Epithelial cell of alveolus of lung (primary cell): Measurements from ENCODE around the gene ASCC2. TPM values are rescaled to one million over a fixed set of nuclear protein-coding genes. Genes with fewer than 3 reads are reported as not detected.

Source experiments
- total RNA-seq: library from RNA; depleted of rRNA; stranded (reverse); fragments of >200 nt; gene quantifications from 2 replicates; pipeline ENCODE4 v1.2.1, GENCODE V29; 2015

Gene ASCC2, protein sequence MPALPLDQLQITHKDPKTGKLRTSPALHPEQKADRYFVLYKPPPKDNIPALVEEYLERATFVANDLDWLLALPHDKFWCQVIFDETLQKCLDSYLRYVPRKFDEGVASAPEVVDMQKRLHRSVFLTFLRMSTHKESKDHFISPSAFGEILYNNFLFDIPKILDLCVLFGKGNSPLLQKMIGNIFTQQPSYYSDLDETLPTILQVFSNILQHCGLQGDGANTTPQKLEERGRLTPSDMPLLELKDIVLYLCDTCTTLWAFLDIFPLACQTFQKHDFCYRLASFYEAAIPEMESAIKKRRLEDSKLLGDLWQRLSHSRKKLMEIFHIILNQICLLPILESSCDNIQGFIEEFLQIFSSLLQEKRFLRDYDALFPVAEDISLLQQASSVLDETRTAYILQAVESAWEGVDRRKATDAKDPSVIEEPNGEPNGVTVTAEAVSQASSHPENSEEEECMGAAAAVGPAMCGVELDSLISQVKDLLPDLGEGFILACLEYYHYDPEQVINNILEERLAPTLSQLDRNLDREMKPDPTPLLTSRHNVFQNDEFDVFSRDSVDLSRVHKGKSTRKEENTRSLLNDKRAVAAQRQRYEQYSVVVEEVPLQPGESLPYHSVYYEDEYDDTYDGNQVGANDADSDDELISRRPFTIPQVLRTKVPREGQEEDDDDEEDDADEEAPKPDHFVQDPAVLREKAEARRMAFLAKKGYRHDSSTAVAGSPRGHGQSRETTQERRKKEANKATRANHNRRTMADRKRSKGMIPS
- total RNA-seq, result 22.1 and 23.8 TPM in 2 replicates

GRCh38 chr22:29837741-29838598 lies at the start of gene ASCC2:
TSS of gene ASCC2 (minus strand) at chr22:29838274. CDS start at chr22:29832325, 5,949 bp downstream.

DNA sequence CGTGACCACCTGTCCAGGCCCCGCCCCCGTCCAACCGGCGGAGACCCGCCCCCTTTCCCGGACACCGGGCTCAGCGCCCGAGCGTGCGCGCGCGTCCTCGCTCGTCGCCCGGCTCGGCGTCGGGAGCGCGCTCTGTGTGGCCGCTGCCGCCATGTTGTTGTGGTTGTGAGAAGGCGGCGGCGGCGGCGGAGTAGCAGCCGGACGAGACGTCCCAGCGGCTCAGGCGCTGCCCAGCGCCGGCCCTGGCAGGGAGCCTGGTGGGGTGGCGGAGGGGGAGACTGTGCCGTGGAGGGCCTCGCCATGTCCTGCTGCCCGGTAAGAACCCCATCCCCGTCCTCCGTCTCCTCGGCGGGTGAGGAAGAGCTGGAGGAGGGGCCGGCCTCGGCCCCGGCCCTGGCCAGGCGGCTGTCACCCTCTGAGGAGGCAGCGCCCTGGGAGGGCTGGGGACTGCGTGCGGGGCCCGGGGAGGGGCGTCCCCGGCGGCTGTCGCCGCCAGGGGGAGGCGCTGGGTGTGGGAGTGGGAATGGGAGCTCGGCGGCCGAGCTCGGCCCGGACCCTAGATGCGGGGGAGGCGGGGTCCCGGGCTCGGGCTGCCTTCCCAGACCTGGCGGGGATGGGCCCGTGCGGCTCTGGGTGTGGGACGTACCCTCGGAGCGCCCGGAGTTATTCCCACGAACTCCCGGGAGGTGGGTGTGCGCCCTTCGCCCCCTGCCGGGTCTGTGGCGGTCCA lies 45.1 kb upstream of the ASCC2 start, which contains the start of gene MTMR3:
Gene MTMR3, plus strand, starts transcription at position 130 of the 730 bp plus-strand sequence. CDS start 87,886 bp downstream, outside the sequence.

GRCh38 chr22:29767171-29768051 lies 70.7 kb downstream of the ASCC2 start, which contains the start of gene UQCR10:
TSS of gene UQCR10 (plus strand) at chr22:29767369. CDS start at chr22:29767399, 30 bp downstream.

GRCh38 chr22:29766632-29767170 lies 71.4 kb downstream of the ASCC2 start, which contains the start of gene ZMAT5:
TSS of gene ZMAT5 (minus strand) at chr22:29767007. CDS start at chr22:29748544, 18,463 bp downstream.

Other genes starting within 250 kb of the ASCC2 start
- 34.5 and 64.0 TPM in 2 replicates for gene NF2, start 234.6 kb downstream of the ASCC2 start, total RNA-seq
- gene CABP7, start 118.3 kb downstream of the ASCC2 start, total RNA-seq, result not detected in 2 replicates
- 35.3 and 41.8 TPM in 2 replicates for gene ZMAT5, start 71.3 kb downstream of the ASCC2 start, total RNA-seq
- 97.0 and 100 TPM in 2 replicates for gene UQCR10, start 70.9 kb downstream of the ASCC2 start, total RNA-seq
- 16.0 and 27.3 TPM in 2 replicates for gene MTMR3, start 44.9 kb upstream of the ASCC2 start, total RNA-seq
- not detected in 2 replicates for gene HORMAD2, start 242.2 kb upstream of the ASCC2 start, total RNA-seq